ENCODE measurements around the gene MNX1.

Gene MNX1

DNA sequence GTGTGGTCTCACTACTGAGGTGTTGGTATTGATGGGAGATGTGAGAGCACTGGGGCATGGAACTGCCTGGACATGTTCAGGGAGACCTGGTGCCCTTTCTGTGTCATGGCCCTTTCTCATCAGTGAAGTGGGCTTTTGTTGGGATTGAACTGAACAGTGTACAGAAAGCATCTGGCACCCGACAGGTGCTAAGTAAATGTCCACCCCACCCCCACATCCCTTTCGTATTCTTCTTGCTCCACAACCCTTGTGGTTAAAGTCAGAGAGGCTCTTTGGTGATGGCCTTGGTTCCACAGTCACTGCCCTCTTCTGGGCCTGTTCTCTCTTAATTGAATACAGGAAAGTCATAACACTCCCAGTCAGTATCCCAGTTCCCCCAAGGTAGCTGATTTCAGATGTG lies 55.5 kb downstream of the MNX1 start:
- TF ChIP-seq CTCF (IDR thresholded peaks at IDR 0.05; ENCODE audit: low read depth, low read length, poor library complexity, severe bottlenecking) = no peak
- no peak for TF ChIP-seq EZH2phosphoT487 (IDR thresholded peaks at IDR 0.05; ENCODE audit: borderline replicate concordance, low read length)
- Histone ChIP-seq H3K4me1 (ENCODE audit: control insufficient read depth, low read length) (peaks cover 13% of the 10 kb centered on the region), H3K79me2 (ENCODE audit: control insufficient read depth, low read length) (peaks cover 93% of the 10 kb centered on the region), H3K4me3 (ENCODE audit: low read length) (no peak overlapping the region), H4K20me1 (ENCODE audit: control insufficient read depth, insufficient read depth, low read depth, low read length) (peaks cover 48% of the 10 kb centered on the region), H3K36me3 (ENCODE audit: control insufficient read depth, low read length) (peaks cover 91% of the 10 kb centered on the region), H3K27me3 (ENCODE audit: control insufficient read depth, low read length) (no peaks in the 10 kb centered on the region), H3K27ac (ENCODE audit: low read depth, low read length) (no peak overlapping the region), H3F3A (ENCODE audit: control insufficient read depth, insufficient read depth) (no peaks in the 10 kb centered on the region), H3K9me3 (ENCODE audit: control insufficient read depth, insufficient read depth, low read length) (no peaks in the 10 kb centered on the region), H3K9me2 (replicated peaks; ENCODE audit: control insufficient read depth, low read length) (no peaks in the 10 kb centered on the region), H3K4me2 (ENCODE audit: low read length) (no peak overlapping the region)
